A172 (cell line): ENCODE data around the gene CYP2E1. TPM values are rescaled to one million over a fixed set of nuclear protein-coding genes. Genes with fewer than 3 reads are reported as not detected.
"Not testable (repeated sequence)": the region's sequence is repeated elsewhere in the genome, so short reads cannot be mapped to it uniquely, and the experiment has no call there.

Experiments
- DNase-seq: peaks from one replicate; pipeline ENCODE4 v3.0.0-alpha.2; 2015; ENCODE audit warnings: low spot score
- total RNA-seq: library from RNA; depleted of rRNA; stranded (reverse); fragments of >200 nt; shearing (Covaris generic); gene quantifications from 2 replicates; pipeline ENCODE4 v1.2.3, GENCODE V29; 2014; rRNA removed

Gene CYP2E1
- total RNA-seq = not detected in 2 replicates

DNA sequence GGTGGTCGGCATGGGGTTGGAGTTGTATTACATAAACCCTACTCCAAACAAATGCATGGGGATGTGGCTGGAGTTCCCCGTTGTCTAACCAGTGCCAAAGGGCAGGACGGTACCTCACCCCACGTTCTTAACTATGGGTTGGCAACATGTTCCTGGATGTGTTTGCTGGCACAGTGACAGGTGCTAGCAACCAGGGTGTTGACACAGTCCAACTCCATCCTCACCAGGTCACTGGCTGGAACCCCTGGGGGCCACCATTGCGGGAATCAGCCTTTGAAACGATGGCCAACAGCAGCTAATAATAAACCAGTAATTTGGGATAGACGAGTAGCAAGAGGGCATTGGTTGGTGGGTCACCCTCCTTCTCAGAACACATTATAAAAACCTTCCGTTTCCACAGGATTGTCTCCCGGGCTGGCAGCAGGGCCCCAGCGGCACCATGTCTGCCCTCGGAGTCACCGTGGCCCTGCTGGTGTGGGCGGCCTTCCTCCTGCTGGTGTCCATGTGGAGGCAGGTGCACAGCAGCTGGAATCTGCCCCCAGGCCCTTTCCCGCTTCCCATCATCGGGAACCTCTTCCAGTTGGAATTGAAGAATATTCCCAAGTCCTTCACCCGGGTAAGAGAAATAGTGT is at the start of gene CYP2E1:
Gene CYP2E1 (plus strand): TSS at position 407 of the 632 bp plus-strand sequence. CDS start 33 bp downstream, at position 440.
- no peak for DNase-seq

GRCh38 chr10:133481086-133481643 is 46.0 kb upstream of the CYP2E1 start:
- no peak for DNase-seq

DNA sequence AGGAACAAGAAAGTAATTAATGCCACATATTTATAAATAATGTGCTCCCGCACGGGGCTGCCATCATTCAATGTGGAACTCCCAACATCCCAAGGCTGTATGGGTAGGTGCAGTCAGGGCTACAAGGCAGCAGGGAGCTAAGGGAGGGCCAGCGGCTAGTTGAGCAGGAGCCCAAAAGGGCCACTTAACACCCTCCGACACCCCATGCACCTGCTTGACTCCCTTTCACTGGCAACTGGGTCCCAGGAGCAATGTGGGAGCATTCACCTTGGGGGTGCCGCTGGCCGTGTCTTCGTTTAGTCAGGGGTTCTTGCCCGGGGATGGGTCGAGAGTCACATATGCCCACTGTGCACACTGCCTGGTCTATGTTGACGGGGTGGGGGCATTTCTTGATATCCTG is 45.5 kb upstream of the CYP2E1 start:
- no peak for DNase-seq

GRCh38 chr10:133484818-133485217 is 42.3 kb upstream of the CYP2E1 start:
- no peak for DNase-seq

- DNase-seq = no peak
Measured at GRCh38 chr10:133487085-133487484, 40.1 kb upstream of the CYP2E1 start.

DNA sequence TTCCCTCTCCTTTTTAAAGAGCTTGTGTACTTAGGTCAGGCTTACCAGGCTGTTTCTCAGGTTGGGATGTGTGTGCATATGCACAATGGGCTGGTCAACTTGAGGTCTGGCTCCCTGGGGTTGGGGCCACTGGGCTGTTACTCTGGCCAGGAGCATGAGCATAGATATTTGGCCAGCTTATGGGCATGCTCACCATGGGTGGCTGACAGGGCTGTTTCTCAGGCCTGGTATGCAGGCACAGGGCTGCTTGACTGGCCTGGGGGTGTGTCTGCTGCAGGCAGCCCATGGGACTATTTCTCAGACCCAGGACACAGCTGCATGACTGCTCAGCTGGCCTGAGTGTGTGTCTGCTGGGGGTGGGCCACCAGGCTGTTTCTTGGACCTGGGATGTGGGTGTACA is 38.8 kb upstream of the CYP2E1 start:
- DNase-seq = no peak

- no peak for DNase-seq
Measured at GRCh38 chr10:133489816-133490588, 37.2 kb upstream of the CYP2E1 start.

- not testable (repeated sequence) for DNase-seq
Measured at GRCh38 chr10:133493562-133493961, 33.6 kb upstream of the CYP2E1 start.

GRCh38 chr10:133497363-133497762 is 29.8 kb upstream of the CYP2E1 start:
- DNase-seq = not testable (repeated sequence)

GRCh38 chr10:133499176-133499575 is 28.0 kb upstream of the CYP2E1 start:
- not testable (repeated sequence) for DNase-seq

DNA sequence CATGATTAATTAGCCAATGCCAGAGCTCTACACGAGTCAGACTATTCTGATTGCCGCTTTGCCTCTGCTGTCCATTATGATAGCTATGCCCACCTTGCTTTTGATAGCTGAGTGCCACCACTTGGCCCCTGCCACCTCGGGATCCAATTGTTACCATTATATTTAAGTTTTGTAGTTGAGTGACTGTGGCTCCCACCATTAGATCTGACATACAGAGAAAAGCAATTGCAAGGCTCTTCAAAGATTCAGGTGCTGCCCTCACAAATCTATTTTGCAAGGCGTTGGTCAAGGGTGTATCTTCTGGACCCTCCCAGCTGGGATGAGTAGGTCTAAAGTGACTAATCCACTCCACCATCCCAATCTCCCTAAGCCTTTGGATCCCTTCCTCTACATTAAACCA is 26.3 kb upstream of the CYP2E1 start:
- not testable (repeated sequence) for DNase-seq

- no peak for DNase-seq
Measured at GRCh38 chr10:133509700-133510099, 17.5 kb upstream of the CYP2E1 start.

DNA sequence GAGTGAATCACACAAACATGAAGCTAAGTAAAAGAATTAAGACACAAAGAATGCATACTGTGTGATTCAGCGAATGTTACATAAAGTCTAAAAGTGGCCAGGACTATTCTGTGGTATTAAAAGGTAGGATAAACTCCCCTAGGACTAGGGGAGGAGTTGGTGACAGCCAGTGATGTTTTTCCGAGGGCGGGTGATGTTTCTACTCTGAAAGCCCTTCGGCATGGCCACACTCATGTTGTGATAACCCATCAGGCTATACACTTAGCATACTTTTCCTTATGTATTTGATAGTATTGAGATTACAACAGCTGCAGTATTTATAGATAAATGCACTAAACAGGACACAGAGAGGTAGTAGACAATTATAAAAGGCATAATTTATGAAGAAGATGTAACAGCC is 15.8 kb upstream of the CYP2E1 start:
- no peak for DNase-seq

- no peak for DNase-seq
Measured at GRCh38 chr10:133511907-133512528, 15.1 kb upstream of the CYP2E1 start.

- DNase-seq = no peak
Measured at GRCh38 chr10:133515471-133515870, 11.7 kb upstream of the CYP2E1 start.

DNA sequence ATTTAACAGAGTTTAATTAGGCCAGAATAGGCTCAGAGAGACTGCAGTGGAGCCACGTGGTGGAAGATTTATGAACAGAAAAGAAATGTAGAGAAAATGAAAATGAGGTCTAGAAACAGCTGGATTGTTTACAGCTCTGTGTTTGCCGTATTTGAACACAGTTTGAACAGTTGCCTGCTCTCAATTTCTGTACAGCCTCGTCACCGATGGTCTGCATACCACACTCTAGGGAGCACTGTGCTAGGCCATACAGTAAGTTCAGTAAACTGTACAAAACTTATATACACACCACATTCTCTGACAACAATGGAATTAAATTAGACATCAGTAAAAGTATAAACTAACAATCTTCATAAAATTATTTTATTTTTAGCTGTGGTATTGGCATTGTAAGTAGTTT is 11.1 kb upstream of the CYP2E1 start:
- DNase-seq = no peak

DNA sequence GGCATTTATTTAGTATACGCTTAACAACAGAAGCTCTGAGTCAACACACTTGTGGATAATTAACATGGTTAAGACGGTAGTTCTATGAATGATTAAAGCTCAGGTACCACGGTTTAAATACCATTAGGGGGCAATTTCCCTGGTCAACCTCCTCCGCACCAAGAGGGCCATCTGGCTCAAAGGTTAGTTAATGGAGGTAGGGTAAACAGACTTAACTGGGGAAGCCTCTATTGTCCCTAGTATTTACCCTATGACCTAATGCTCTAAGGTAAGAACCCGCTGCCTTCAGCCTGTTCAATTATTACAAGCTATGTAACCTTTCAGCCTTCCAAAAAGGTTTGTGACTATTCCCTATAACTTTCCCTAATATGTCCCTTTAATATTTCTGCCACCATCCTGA is 8.6 kb upstream of the CYP2E1 start:
- DNase-seq = not testable (repeated sequence)

DNA sequence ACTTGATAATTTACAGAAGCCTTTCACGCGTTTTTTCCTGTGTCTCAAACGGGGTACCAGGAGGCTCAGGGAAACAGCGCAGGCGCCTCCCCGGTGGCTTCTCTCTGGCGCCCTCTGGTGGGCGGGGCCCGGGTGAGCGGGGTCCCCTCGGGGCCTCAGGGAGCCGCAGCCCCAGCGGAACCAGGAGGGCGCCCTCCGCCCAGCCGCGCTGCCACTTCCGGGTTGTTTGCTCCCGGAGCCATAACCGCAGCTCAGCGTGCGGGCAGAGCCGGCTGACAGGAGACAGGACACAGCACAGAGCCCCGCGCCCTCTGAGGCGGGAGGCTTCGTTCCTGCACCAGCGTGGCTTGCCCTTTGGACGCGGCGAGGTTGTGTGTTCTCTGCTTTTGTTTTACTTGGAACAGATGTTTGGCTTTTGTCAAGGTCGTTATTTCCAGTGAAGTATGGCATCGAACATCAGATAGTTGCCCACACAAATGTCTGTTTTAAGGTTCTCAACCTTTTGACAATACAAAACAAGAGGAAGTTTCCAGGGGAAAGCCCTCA is 6.9 kb upstream of the CYP2E1 start:
- peak; percentile 40 for DNase-seq

DNA sequence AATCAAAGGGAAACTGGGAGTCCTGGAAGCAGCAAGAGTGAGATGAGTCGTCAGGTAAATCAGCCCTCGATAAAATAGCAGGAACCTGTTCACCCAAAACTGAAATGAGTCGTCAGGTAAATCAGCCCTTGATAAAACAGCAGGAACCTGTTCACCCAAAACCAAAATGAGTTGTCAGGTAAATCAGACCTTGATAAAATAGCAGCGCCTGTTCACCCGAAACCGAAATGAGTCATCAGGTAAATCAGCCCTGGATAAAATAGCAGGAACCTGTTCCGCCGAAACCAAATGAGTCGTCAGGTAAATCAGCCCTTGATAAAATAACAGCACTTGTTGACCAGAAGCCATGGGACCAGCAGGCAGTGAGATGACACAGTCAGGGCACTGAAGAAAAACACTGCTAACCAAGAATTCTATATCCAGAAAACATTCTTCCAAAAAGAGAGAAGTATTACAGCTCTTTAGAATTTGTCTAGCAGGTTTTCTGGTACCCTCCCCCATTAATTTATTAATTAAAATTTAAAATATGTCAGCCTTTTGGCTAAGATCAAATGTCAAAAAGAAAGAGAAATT is 3.4 kb upstream of the CYP2E1 start:
- DNase-seq = no peak

DNA sequence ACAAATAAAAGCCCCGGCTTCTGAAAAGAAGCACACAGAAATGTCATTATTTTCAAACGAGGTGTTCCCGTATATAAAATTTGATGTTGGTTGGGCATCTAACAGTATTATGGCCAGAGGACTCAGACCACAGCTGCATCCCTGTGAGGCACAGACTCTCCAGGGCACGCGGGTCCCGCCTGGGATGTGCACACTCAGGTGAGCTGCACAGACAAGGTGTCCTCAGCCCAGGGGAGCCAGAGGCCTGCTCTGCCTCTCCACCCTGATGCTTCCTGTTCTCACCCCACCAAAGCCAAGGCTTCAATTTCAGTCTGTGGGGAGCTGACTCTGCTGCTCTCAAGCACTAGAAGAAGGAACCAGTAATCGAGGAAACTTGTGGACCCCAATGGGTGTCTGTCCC is 1.7 kb upstream of the CYP2E1 start:
- DNase-seq = no peak

- DNase-seq = no peak
Measured at GRCh38 chr10:133527771-133528271, 658 bp downstream of the CYP2E1 start.
